ELR (cell line): Measurements from ENCODE around the gene PLA2G4E.

ENCODE experiments used
- DNase-seq: peaks from one replicate; pipeline ENCODE4 v3.0.0-alpha.2; 2015; ENCODE audit warnings: low read depth

PLA2G4E gene

GRCh38 chr15:41992803-41993190, 28.0 kb downstream of the PLA2G4E start:
- no peak for DNase-seq

DNA sequence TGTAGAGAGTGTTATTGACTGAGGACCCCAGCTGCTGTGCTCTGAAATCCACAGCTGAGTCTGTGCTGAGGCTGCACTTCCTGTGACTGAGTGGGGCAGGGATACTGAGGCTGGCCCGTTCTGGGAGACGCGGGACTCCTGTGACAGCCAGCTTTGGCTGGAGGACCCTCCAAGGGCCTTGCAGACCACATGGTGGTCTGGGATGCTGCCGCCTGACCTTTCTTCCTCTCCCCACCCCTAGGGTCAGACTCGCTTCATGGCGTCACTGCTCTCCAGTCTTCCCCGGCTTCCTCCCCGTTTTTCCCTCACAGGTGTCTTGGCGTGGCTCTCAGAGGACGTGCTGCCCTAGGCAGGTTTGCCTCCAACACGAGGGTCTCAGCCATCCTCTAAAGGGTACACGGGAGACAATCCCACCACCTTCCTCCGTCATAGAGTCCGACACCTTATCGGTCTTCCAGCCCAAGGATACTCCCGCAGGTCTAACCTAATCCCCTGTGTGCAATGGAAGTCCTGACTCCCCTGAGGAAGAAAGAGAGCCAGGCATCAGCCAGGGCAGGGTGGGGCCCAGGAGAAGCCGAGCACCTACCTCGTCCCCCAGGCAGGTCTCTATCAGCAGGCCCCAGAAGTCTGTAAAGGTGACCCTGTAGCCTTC, 28.6 kb downstream of the PLA2G4E start:
- DNase-seq, result no peak

GRCh38 chr15:41990691-41991090, 30.2 kb downstream of the PLA2G4E start:
- no peak for DNase-seq

DNA sequence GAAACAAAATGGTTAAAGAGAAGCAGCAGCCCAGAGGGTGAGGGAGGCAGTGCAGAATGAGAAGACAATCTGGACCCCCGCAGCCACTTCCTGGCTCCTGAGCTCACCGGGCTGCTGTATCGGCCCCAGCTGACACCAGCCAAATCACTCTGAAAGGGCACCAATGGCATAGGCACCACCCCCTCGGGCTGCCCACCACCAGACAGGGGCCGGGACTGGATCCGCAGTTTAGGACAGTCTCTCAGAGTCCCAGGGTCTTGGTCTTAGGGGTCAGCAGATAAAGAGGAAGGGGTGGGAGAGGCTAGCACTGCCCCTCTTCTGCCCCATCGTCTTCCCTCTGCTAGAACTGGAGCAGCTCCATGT, 30.6 kb downstream of the PLA2G4E start:
- DNase-seq, result no peak

- DNase-seq, result peak; percentile 73
Observed at GRCh38 chr15:41989573-41990242, 31.1 kb downstream of the PLA2G4E start.

DNA sequence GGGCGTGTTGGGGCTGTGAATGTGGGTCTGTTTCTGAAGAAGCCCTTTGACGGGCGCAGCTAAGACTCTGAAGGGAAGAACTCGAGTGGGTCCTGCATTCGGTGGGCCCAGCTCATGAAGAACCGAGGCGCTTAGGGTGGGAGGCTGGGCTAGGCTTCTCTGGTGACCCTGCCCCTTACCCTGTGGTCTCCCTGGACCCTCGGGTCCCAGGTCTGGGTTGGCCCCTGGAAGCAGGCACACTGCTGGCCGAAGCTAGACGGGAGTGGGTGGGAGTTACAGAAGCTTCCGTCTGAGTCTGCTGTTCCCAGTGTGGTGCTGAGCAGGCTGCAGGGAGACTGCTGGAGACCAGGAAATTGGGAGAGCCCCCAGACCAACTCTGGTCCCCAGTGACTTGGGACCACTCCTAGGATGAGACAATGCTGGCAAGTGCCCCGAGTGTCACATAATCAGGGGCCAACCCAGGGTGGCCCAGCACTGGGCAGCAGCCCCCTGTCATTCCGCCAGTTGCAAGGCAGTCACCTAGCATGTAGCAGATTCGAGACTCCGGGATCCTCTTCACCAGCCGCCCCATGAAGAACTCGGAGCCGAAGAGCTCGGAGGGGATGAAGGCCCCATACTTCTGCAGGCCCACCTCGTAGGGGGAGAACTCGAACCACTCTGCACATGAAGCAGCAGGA, 31.8 kb downstream of the PLA2G4E start:
- no peak for DNase-seq

GRCh38 chr15:41987925-41988275, 32.9 kb downstream of the PLA2G4E start:
- DNase-seq, result no peak

DNA sequence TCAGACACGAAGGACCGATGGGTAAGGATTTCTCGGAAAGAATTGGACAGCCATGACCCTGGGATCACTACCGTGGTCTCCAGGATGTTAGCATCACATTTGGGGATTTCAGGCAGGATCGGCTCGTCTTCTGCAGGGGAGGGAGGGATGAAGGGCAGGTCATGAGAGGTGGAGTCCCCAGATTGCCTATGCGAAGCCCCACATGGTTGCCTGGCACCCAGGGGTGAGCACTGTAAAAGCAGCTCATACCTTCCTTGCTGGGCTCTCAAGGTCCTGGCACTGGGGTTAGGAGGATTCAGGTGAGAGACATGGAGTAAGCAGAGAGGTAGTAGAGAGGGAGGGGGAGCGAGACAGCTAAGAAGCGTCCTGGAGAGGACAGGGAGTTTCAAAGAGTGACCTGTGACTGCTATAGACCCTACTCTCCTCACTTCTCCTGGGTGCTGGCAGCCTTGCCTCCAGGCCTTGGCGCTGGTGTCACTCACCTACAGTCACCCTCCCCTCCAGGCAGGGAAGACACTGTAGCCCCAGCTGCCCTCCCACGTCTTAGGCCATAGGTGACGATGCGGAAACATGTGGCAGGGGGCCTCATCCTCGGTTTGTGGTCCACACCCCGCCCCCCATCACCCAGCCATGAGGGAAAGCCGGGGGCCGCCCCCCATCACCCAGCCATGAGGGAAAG, 33.5 kb downstream of the PLA2G4E start:
- DNase-seq, result no peak

DNA sequence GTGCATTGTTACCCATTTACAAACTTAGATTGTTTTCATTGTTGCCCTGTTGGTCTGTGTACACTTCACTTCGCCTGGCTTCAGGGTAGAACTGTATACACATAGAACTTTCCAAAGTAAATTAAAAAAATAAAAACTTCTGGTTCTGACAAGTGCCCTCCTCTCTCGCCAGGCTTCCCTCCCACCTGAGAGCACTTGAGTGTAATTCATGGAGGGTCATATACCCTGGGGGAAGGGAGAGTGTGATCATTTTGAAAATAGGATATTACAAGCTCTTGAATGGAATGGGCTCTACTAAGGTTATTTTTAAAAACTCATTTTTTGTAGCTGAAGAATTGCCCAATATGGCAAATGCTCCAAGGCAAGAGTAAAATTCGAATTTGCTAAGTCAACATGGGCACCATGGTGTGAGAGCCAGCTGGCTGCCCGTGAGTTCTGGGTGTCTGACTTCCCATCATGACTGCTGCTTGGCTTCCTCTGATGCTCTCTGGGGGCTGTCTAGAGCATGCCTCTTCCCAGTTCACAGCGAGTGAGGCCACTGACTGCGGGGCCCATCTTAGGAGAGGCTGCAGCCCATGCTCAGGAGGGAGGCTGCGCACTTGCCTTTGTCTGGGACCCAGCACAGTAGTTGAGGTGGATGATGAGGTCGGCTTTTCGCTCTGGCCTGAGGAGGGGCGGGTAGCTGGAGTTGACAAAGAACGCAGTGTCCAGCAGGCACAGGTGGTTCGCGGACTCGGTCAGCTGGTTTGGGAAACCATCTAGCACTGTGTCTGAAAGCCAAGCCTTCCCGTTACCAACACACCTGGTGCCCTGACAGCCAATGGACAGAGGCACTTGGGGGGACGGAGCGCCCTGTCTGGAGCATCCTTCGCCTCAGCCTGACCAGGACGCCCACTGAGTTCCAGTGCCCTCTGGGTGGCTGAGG, 35.3 kb downstream of the PLA2G4E start:
- no peak for DNase-seq

- DNase-seq, result no peak
Observed at GRCh38 chr15:41984622-41985021, 36.2 kb downstream of the PLA2G4E start.

DNA sequence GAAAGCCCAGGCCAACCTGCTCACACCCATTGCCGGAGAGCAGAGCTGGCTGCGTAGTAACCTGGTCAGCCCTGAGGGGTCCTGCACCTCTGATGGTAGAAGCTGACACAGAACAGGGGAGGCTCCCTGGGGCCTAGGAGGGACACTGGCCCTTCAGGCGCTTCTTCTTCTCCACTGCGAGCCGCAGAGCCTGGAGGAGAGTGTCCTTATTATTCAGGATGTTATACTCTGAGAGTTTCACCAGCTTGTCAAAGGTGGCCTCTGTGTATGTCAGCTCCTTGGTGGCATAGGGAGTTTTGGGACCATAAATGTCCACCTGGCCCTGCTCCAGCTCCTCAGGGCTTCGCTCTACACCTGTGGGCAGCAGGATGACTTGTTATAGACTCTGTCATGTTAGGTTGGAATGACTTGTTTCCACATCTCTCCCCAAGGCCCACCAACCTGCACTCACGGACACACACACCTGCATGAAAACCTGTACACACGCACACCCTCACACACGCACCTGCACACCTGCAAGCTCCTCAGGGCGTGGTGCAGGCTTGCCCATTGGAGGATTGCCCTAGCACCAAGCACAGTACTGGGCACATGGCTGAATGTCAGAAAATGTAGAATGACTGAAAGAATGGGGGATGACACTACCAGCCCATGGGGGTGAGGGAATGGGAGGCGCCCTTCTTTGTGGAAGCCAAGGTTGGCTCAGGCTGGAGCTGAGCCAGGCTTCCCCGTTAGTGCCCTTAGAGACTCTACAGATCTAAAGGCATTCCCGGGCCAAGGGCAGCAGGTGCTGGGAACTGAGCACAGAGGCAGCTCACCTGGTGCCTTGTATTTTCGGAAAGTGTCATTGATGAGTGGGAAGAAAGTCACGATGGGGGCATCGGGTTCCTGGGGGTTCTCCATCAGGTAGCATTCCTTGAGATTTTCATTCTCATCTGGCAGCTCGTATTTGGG, 36.9 kb downstream of the PLA2G4E start:
- DNase-seq, result no peak

DNA sequence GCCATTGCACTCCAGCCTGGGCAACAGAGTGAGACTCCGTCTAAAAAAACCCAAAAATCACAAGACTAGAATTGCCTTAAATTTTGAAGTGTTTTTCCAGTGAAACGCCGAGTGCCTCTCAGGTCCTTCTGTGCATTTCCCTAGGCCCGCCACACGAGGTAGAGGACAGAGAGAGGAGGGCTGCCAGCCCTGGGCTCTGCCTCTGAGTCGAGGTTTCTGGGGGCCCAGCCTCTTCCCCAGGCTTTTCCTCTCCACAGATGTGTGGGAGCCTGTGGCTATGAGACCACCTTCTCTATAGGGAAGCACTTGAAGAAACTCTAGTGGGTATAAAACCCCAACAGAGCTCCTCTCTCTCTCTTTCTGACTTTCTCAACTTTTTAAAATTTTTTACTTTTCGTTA, 37.6 kb downstream of the PLA2G4E start:
- no peak for DNase-seq

GRCh38 chr15:41982133-41982930, 38.5 kb downstream of the PLA2G4E start:
- DNase-seq, result no peak

GRCh38 chr15:41981371-41982132, 39.3 kb downstream of the PLA2G4E start:
- DNase-seq, result peak; percentile 29

GRCh38 chr15:41980654-41981323, 40.1 kb downstream of the PLA2G4E start:
- no peak for DNase-seq

DNA sequence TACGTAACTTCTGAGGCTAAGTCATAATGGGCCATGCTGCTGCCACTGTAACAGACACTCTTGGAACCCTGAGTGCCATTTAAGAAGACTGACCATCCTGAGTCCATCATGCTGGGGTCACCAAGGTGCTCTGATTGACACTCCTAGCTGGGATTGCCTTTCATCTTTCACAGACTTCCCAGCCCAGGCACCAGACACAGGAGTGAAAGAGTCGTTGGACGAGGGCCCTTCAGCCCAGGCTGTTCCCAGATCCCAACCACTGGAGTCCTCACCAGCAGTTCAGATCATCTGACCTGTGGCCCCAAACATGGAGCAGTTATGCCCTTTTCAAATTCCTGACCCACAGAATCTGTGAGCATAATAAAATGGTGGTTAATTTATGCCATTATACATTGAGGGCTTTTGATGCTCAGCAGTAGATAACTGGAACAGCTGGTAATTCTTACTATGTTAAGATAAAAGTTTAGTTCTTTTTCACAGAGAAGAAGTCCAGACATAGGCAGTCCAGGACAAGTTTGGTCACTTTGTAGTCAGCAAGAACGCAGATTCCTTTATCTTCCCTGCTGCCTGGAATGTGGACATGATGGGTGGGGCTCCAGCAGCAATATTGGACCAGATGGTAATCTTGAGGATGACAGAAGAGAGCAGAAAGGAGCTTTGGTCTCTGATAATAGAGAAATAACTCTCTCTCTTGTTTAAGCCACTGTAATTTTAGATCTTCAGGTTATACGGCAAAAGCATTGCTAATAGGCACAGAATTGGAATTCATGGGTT, 41.2 kb downstream of the PLA2G4E start:
- no peak for DNase-seq

DNA sequence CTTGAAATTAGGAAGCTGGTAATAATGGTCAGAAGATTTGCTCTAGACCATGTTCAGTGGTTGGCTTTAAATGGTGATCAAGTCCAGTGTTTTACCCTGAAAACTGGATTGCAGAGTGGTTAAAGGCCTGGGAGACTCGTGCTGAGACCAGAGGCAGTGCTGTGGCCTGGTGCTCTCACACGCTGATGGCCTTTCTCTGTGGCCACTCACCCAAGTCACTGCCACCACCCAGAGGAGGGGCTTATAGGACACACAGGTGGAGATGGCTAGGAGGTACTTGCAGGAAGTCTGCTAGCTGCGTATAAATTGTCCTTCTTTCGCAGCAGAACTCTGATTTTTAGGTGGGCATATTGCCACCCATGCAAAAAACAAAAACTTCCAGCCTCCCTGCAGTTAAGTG, 42.3 kb downstream of the PLA2G4E start:
- no peak for DNase-seq
